NCI-H1930 (cell line): ENCODE measurements around the gene FRMD4A.
A peak's percentile ranks its signal among the peaks of the same experiment; 100 is the strongest.

Experiments
- DNase-seq, 2 experiments: peaks; one replicate each; lab custom pipeline; 2025; lab: John Stamatoyannopoulos, UW

FRMD4A gene

GRCh38 chr10:13703101-13703818, 627.5 kb downstream of the FRMD4A start:
- no peak for DNase-seq

- no peak for DNase-seq
These were observed 629.4 kb downstream of the FRMD4A start for GRCh38 chr10:13701157-13701919.

- no peak for DNase-seq
These were observed 630.1 kb downstream of the FRMD4A start for GRCh38 chr10:13700473-13701144.

DNA sequence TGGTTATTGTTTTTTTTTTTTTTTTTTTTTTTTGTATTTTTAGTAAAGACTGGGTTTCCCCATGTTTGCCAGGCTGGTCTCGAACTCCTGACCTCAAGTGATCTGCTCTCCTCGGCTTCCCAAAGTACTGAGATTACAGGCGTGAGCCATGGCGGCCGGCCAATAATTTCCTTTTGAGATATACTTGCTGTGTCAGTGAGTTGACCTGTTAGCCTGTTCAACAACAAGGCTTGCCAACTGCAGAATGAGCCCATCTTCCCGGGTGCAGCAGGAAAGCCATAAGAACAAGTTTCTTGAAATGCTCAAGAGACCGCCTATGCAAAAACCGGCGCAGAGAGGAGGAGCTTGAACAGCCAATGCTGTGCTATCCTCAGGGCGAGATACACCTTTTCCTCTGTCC, 631.5 kb downstream of the FRMD4A start:
- DNase-seq, result no peak

DNA sequence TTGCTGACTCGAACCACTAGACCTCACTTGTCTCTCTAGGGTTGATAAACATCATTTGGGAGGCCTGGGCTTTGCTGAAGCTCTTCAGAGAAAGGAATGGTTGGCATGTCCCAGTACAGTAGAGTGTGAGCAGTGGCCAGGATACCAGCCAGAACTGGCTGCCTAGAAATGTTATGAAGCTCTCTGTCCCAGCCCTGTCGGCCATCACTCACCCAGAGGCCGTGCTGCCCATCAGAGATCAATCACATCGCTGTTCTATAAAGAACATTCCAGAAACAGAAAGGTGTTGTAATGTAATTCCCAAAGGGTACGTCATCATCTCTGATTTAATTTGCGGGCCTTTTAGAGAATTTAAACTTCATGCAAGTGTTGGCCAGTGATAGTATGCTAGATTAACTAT, 632.5 kb downstream of the FRMD4A start:
- DNase-seq, result no peak

DNA sequence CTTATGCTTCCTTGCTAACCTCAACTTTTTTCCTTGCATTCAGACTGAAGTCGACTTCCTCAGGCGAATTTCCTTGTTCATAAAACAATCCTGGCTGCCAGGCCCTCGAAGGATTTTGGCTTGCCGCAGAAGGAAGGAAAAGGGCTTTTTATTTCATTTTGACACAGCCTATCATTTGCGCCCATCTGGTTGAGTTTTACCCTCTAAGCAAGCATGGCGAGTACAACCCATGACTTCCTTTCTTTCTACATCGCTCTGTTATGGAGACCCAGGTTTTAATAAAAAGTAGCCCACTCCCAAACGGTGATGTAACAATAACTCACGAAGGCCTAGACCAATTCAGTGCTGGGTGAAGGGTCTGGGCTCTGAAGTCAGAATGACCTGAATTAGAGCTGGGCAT, 634.7 kb downstream of the FRMD4A start:
- DNase-seq, result no peak

GRCh38 chr10:13695588-13695987, 635.1 kb downstream of the FRMD4A start:
- no peak for DNase-seq

- no peak for DNase-seq
These were observed 636.7 kb downstream of the FRMD4A start for GRCh38 chr10:13693783-13694700.

DNA sequence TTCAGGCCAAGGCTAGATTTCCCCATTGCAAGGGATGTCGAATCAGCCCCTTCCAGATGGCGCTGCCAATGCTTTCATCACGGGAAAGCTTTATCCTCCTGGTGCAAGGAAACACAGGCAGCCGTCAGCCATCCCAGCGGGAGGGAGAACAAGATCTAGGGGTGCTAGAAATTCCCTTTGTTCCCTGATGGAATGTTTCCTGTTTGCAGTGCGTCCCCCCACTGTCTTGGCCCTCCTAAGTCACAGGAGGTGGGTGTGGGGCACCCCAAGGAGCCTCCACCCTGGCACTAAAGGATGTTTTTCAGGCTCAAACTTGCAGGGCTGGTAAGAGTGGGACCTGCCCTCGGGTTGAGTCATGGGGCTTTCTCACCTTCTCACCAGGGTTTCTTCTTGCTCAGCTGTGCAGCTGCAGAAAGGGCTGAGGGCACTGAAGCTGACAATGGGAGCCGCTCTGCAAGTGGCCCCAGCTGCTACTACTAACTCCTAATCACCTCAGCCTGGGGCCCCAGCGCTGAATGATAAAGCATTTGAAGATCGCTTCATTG, 640.4 kb downstream of the FRMD4A start:
- DNase-seq, result no peak

- DNase-seq, result no peak
These were observed 644.4 kb downstream of the FRMD4A start for GRCh38 chr10:13686331-13686752.

- no peak for DNase-seq
These were observed 644.8 kb downstream of the FRMD4A start for GRCh38 chr10:13685885-13686284.

GRCh38 chr10:13684806-13685482, 645.8 kb downstream of the FRMD4A start:
- no peak for DNase-seq

DNA sequence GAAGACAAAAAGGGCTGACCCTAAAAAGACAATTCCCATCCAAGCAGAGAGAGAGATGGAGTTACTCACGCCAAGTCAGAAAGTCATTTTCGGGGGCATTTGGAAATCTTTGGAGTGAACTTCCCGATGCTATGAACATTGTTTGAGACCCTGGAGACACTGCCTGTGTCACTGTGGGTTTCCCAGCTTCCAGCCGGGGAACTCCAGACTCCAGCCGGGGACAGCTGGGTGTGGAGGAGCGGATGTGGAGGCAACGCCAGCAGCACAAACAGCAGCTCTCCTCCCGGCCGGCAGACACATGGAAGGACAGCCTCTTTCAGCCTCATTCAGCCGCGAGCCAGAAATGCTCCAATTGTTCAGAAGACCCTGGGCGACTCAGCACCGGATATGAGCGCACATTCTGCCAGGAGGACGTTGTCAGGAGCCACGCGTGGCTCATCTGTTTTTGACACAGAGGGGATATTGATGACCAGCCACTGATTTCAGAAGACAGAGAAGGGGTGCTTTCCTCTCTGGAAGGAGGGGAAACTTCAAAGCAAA, 646.4 kb downstream of the FRMD4A start:
- DNase-seq, result no peak

DNA sequence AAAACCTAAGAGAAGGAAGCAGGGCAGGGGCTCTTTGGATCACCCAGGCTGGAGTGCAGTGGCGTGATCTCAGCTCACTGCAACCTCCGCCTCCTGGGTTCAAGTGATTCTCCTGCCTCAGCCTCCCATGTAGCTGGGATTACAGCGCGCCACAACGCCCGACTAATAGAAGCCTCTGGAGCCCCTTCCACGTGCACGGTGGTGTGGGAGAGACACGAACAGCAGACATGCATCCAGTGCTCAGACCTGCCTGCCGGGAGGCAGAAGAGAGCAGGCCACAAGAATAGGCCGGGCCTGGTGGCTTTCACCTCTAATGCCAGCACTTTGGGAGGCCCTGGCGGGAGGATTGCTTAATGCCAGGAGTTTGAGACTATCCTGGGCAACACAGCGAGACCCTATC, 647.7 kb downstream of the FRMD4A start:
- no peak for DNase-seq

GRCh38 chr10:13681960-13682359, 648.8 kb downstream of the FRMD4A start:
- no peak for DNase-seq

DNA sequence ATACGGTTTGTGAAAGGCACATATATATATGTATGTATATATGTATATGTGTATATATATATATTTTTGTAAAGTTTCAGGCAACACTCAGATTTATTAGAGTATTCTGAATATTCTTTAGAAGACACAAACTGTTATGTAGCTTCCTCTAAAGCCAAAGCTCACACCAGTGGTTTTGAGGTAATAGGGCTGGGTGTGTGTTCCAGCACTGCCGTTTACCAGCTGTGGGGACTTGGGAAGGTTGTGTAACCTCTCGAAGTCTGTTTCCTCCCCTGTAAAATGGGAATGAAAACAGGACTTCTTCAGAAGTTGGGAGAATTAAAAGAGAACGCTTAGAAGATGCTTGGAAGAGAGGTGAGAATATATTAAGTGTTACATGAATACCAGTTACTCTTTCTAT, 649.2 kb downstream of the FRMD4A start:
- DNase-seq, result no peak

GRCh38 chr10:13681095-13681494, 649.6 kb downstream of the FRMD4A start:
- peak in 1 of 2 experiments; percentile 16 for DNase-seq

GRCh38 chr10:13678101-13678843, 652.5 kb downstream of the FRMD4A start:
- no peak for DNase-seq

DNA sequence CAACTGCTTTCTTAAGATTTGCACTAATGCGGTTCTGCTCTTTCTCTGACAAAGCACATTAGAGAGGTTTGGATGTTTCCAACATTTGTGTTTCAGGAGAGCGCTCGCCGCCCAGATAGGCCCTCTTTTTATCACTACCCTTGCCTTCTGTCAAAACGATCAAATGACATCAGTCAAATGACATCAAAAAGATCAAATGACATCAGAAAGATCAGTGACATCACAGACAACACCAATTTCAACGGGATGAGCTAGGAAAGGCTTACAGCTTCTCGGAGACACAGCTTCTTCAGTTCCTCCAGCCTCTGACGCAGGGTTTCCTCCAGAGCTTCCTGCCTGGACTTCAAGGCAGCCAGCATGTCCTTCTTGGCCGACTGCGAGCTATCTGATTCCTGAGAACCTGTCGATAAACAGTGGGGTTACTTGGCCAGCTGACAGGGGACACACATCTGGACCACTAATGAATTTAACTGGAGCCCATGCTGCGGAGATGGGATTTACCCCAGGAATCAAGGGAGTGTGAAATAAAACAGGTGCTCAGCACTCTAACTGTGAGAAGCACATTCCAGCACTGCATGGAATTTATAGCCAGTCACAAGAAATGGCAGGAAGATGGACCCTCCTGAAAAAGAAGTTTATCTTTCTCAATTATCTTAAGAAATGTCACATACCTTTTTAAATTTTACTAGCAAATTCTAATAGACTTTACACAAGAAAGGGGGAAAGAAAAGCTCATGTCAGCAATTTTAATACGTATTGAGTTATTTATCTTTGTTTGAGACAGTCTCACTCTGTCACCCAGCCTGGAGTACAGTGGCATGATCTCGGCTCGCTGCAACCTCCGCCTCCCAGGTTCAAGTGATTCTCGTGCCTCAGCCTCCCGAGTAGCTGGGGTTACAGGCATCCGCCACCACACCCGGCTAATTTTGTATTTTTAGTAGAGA, 655.8 kb downstream of the FRMD4A start:
- DNase-seq, result no peak
